ENCODE measurements around the gene SV2B.

Gene SV2B

GRCh38 chr15:91151781-91152563, 51.9 kb downstream of the SV2B start:
- TF ChIP-seq CTCF (conservative IDR thresholded peaks at IDR 0.05) (no peak), ZFX (IDR thresholded peaks at IDR 0.05) (no peak)
- H3K27ac ChIP-seq, result no peak overlapping the region

- H3K27ac ChIP-seq, result no peak overlapping the region
- no peak for TF ChIP-seq ZFX (IDR thresholded peaks at IDR 0.05)
- TF ChIP-seq CTCF (conservative IDR thresholded peaks at IDR 0.05), result no peak
These were observed 53.0 kb downstream of the SV2B start for GRCh38 chr15:91152896-91153581.

- H3K27ac ChIP-seq, result no peak overlapping the region
- no peak for TF ChIP-seq ZFX (IDR thresholded peaks at IDR 0.05)
- no peak for TF ChIP-seq CTCF (conservative IDR thresholded peaks at IDR 0.05)
These were observed 53.9 kb downstream of the SV2B start for GRCh38 chr15:91153954-91154353.

DNA sequence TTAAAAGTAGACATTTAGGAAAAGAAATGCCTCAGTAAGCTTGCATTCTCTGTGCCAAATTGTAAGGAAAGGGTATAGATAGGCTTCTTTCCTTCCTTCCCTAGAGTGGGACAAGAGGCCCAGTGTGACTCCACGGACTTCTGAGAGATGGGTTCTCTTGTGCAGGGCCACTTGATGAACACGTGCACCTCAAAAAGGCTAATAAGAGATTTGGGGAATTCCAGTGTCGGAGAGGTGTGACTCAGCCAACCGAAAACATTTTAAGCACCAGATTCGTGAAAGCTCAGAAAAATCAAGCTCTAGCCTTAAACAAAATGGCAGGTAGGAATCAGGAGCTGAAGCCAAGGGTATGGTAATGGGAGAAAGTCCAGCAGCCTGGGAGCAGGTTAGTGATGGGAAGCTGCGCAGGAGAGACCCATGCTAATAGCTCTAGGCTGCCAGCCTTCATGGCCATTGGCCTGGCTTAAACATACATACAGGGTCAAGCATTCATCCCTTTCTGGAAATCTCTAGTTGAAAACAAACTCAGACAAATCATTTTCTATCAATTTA, 56.2 kb downstream of the SV2B start:
- no peak overlapping the region; the same call in 1 of the 2 replicates for H3K27ac ChIP-seq
- TF ChIP-seq ZFX (IDR thresholded peaks at IDR 0.05) (no peak), CTCF (conservative IDR thresholded peaks at IDR 0.05) (no peak)

DNA sequence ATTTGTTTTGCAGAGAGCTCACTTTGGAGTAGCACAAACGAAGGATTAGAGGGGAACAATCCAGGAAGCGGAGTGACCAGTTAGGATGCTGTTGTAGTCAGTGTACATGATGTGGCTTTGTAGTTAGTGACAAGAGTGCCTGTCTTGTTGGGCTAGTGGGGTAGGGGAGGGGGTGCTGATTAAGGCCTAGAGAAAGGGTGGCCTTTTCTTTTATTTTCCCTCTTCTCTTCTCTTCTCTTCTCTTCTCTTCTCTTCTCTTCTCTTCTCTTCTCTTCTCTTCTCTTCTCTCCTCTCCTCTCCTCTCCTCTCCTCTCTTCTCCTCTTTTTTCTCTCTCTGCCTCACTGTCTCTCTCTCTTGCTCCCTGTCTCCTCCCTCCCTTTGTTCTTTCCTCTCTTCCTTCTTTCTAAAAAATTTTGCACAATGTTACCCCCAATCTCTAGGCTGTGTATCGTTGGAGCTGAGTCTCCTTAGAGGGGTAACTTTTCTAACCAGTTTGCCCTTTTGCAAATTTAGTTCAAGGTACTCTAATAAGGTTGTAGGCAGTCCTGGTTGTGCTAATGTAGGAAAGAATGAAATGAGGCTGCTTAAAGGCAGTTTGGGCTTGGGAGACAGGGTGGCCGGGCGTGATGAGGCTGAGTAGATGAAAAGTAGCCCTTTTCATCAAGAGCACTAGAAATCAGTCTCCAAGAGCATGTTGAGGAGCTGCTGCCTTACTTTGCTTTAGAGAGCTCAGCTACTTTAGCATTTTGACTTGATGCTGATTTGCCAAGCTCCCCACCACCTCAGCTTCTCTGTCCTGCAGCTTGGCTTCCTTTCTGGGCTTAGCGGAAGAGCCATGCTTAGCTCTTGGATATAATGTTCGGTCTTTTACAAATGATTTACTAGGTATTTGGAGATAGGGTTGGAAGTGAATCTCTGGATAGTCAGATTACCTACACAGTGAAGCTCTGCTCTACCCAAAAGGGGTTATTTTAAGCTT, 58.6 kb downstream of the SV2B start:
- H3K27ac ChIP-seq, result no peak overlapping the region
- no peak for TF ChIP-seq CTCF (conservative IDR thresholded peaks at IDR 0.05)
- no peak for TF ChIP-seq ZFX (IDR thresholded peaks at IDR 0.05)

GRCh38 chr15:91165850-91166249, 65.8 kb downstream of the SV2B start:
- no peak for TF ChIP-seq ZFX (IDR thresholded peaks at IDR 0.05)
- TF ChIP-seq CTCF (conservative IDR thresholded peaks at IDR 0.05), result no peak
- no peak overlapping the region for H3K27ac ChIP-seq

All from C4-2B (cell line).